Spleen (tissue), 10 donors: ENCODE results near the gene CD2BP2. TPM values are rescaled to one million over a fixed set of nuclear protein-coding genes. Genes with fewer than 3 reads are reported as not detected.

Experiments
- polyA plus RNA-seq, 3 donors: library from polyadenylated mRNA; stranded (reverse); fragments of 200-250 nt; gene quantifications; one replicate each; pipeline ENCODE4 v1.2.1, GENCODE V29; 2013
- total RNA-seq, 7 donors: library from RNA; depleted of rRNA in 3 of 7; stranded (reverse); fragments of >200 nt in 3 of 7; fragmentation: NEBNext Ultra II Directional in 4 of 7; extraction: Animal tissue kit (Norgen Biotek cat#: 25700) in 4 of 7; gene quantifications; one replicate each; pipeline versions ENCODE4 v1.1.0 to v1.2.1, GENCODE V29; 2016 to 2021
- donor health status: healthy with polysubstance abuse.
- donor health status: DM: no; HTN: no; CAD: no; lungs with moderate emphysema.
- donor health status: DM: no; HTN: no; CAD: no.
- donor health status: Bipolar disorder and iron deficiency.
- donor health status: healthy.
- donor health status: DM: no; HTN: no; CAD: no.
- donor health status: DM: yes; HTN: yes; CAD: no.

The CD2BP2 gene
- total and polyA plus RNA-seq, 10 donors: 27.8 to 60.0 (median 43.0) TPM

Other genes starting within 250 kb of the CD2BP2 start
- 10 to 100 TPM in 4 of 7 donors, 1 to 10 TPM in 3; 4.3 to 15.2 (median 10.2) TPM for gene GDPD3, start 241.8 kb downstream of the CD2BP2 start, total RNA-seq
- gene GDPD3, start 241.8 kb downstream of the CD2BP2 start, polyA plus RNA-seq: 10 to 100 TPM in 2 of 3 donors, 1 to 10 TPM in 1; 5.1 to 18.0 (median 14.5) TPM
- gene MAPK3, start 232.1 kb downstream of the CD2BP2 start, total RNA-seq: 100 to 1,000 TPM in 1 of 7 donors, 10 to 100 TPM in 6; 42.3 to 117 (median 93.0) TPM
- 10 to 100 TPM; 28.3 to 61.4 (median 32.8) TPM for gene MAPK3, start 232.1 kb downstream of the CD2BP2 start, polyA plus RNA-seq
- gene CORO1A, start 171.7 kb downstream of the CD2BP2 start, total RNA-seq: 100 to 1,000 TPM; 346 to 602 (median 413) TPM
- gene CORO1A, start 171.7 kb downstream of the CD2BP2 start, polyA plus RNA-seq: 100 to 1,000 TPM; 667 to 757 (median 675) TPM
- 100 to 1,000 TPM in 4 of 7 donors, 10 to 100 TPM in 3; 51.0 to 391 (median 105) TPM for gene BOLA2B, start 161.6 kb downstream of the CD2BP2 start, total RNA-seq
- 100 to 1,000 TPM; 262 to 413 (median 307) TPM for gene BOLA2B, start 161.6 kb downstream of the CD2BP2 start, polyA plus RNA-seq
- 10 to 100 TPM; 49.0 to 91.4 (median 67.6) TPM for gene SLX1A, start 161.4 kb downstream of the CD2BP2 start, total RNA-seq
- gene SLX1A, start 161.4 kb downstream of the CD2BP2 start, polyA plus RNA-seq: 10 to 100 TPM; 73.6 to 77.2 (median 75.1) TPM
- gene SULT1A3, start 156.1 kb downstream of the CD2BP2 start, total RNA-seq: 10 to 100 TPM; 15.1 to 33.8 (median 20.4) TPM
- 100 to 1,000 TPM in 1 of 3 donors, 10 to 100 TPM in 2; 45.7 to 120 (median 74.1) TPM for gene SULT1A3, start 156.1 kb downstream of the CD2BP2 start, polyA plus RNA-seq
- gene NPIPB13, start 106.8 kb downstream of the CD2BP2 start, total RNA-seq: 10 to 100 TPM in 3 of 7 donors, 1 to 10 TPM in 4; 2.7 to 41.9 (median 6.8) TPM
- 1 to 10 TPM; 3.9 to 7.8 (median 4.9) TPM for gene NPIPB13, start 106.8 kb downstream of the CD2BP2 start, polyA plus RNA-seq
- gene TBC1D10B, start 15.2 kb upstream of the CD2BP2 start, total RNA-seq: 10 to 100 TPM; 32.5 to 50.4 (median 45.8) TPM
- gene TBC1D10B, start 15.2 kb upstream of the CD2BP2 start, polyA plus RNA-seq: 10 to 100 TPM; 17.3 to 33.3 (median 22.5) TPM
- 1 to 10 TPM in 1 of 7 donors, not detected in 6; 1.4 TPM for gene MYL11, start 19.5 kb upstream of the CD2BP2 start, total RNA-seq
- 1 to 10 TPM; 2.7 to 4.3 (median 2.8) TPM for gene MYL11, start 19.5 kb upstream of the CD2BP2 start, polyA plus RNA-seq
- gene SEPTIN1, start 27.3 kb upstream of the CD2BP2 start, total RNA-seq: 100 to 1,000 TPM in 1 of 7 donors, 10 to 100 TPM in 6; 38.5 to 105 (median 72.4) TPM
- gene SEPTIN1, start 27.3 kb upstream of the CD2BP2 start, polyA plus RNA-seq: 100 to 1,000 TPM; 154 to 199 (median 179) TPM
- 10 to 100 TPM in 3 of 7 donors, 1 to 10 TPM in 4; 7.1 to 10.4 (median 9.5) TPM for gene ZNF48, start 40.1 kb upstream of the CD2BP2 start, total RNA-seq
- 1 to 10 TPM; 2.7 to 5.7 (median 3.5) TPM for gene ZNF48, start 40.1 kb upstream of the CD2BP2 start, polyA plus RNA-seq
- 10 to 100 TPM in 1 of 7 donors, 1 to 10 TPM in 6; 2.2 to 10.2 (median 3.1) TPM for gene ZNF771, start 52.3 kb upstream of the CD2BP2 start, total RNA-seq
- 1 to 10 TPM; 2.3 to 3.7 (median 3.1) TPM for gene ZNF771, start 52.3 kb upstream of the CD2BP2 start, polyA plus RNA-seq
- gene DCTPP1, start 74.7 kb upstream of the CD2BP2 start, total RNA-seq: 10 to 100 TPM; 17.6 to 36.3 (median 28.6) TPM
- gene DCTPP1, start 74.7 kb upstream of the CD2BP2 start, polyA plus RNA-seq: 10 to 100 TPM; 25.5 to 49.1 (median 41.9) TPM
- gene SEPHS2, start 90.6 kb upstream of the CD2BP2 start, total RNA-seq: 10 to 100 TPM; 35.5 to 54.7 (median 43.7) TPM
- gene SEPHS2, start 90.6 kb upstream of the CD2BP2 start, polyA plus RNA-seq: 10 to 100 TPM; 42.4 to 56.0 (median 49.5) TPM
- gene ITGAL, start 117.4 kb upstream of the CD2BP2 start, total RNA-seq: 100 to 1,000 TPM; 100 to 212 (median 153) TPM
- 10 to 100 TPM; 26.6 to 64.4 (median 51.1) TPM for gene ITGAL, start 117.4 kb upstream of the CD2BP2 start, polyA plus RNA-seq
- 10 to 100 TPM; 17.2 to 27.3 (median 25.5) TPM for gene ZNF768, start 171.3 kb upstream of the CD2BP2 start, total RNA-seq
- gene ZNF768, start 171.3 kb upstream of the CD2BP2 start, polyA plus RNA-seq: 10 to 100 TPM; 17.0 to 33.1 (median 21.6) TPM
- gene ZNF747, start 179.6 kb upstream of the CD2BP2 start, total RNA-seq: 10 to 100 TPM in 6 of 7 donors, 1 to 10 TPM in 1; 7.7 to 16.1 (median 14.0) TPM
- gene ZNF747, start 179.6 kb upstream of the CD2BP2 start, polyA plus RNA-seq: 1 to 10 TPM; 5.9 to 8.3 (median 6.4) TPM
- 10 to 100 TPM; 11.6 to 18.6 (median 13.5) TPM for gene ZNF764, start 203.1 kb upstream of the CD2BP2 start, total RNA-seq
- 1 to 10 TPM; 3.4 to 7.4 (median 4.1) TPM for gene ZNF764, start 203.1 kb upstream of the CD2BP2 start, polyA plus RNA-seq
- 10 to 100 TPM; 10.7 to 26.3 (median 19.7) TPM for gene ZNF688, start 216.4 kb upstream of the CD2BP2 start, total RNA-seq
- 10 to 100 TPM; 27.5 to 43.5 (median 40.8) TPM for gene ZNF688, start 216.4 kb upstream of the CD2BP2 start, polyA plus RNA-seq
- 10 to 100 TPM; 16.5 to 22.1 (median 18.6) TPM for gene ZNF785, start 230.4 kb upstream of the CD2BP2 start, total RNA-seq
- 1 to 10 TPM; 3.1 to 7.1 (median 3.5) TPM for gene ZNF785, start 230.4 kb upstream of the CD2BP2 start, polyA plus RNA-seq